SU-DHL-6 (cell line): ENCODE measurements around the gene TFF2.

Source experiments
- H2AFZ ChIP-seq: fragments of 200-600 bp; sonication (generic); 2 replicates; pipeline ENCODE4 v1.6.1; 2014; ENCODE audit warnings: low read depth, mild to moderate bottlenecking, moderate library complexity, mixed read lengths, antibody characterized with exemption, low read length; ENCODE audit not compliant: severe bottlenecking
- H3F3A ChIP-seq: fragments of 200-600 bp; shearing (Covaris generic); 2 replicates; pipeline ENCODE4 v1.6.0; 2016; ENCODE audit warnings: antibody characterized with exemption, mild to moderate bottlenecking; ENCODE audit not compliant: insufficient read depth
- H3K27ac ChIP-seq: fragments of 200-600 bp; sonication (generic); 2 replicates; pipeline ENCODE4 v1.5.1; 2016; ENCODE audit warnings: low read depth, mild to moderate bottlenecking, low read length, moderate library complexity, mixed read lengths
- H3K27me3 ChIP-seq: fragments of 200-600 bp; sonication (generic), shearing (Covaris generic); 2 replicates; pipeline ENCODE4 v1.6.0; 2014; ENCODE audit warnings: mild to moderate bottlenecking, low read length
- H3K36me3 ChIP-seq: fragments of 200-600 bp; sonication (generic); 2 replicates; pipeline ENCODE4 v1.6.1; 2014; ENCODE audit warnings: mild to moderate bottlenecking, low read length, mixed read lengths
- H3K4me2 ChIP-seq: fragments of 300-600, 200-600 bp; shearing (Covaris generic), sonication (generic); 2 replicates; pipeline ENCODE4 v1.6.0; 2014; ENCODE audit warnings: low read length, low read depth, mild to moderate bottlenecking; ENCODE audit not compliant: poor library complexity, severe bottlenecking
- H3K4me3 ChIP-seq: fragments of 200-600 bp; sonication (generic); 2 replicates; pipeline ENCODE4 v1.5.1; 2014; ENCODE audit warnings: antibody characterized with exemption, low read length, mild to moderate bottlenecking, mixed read lengths; ENCODE audit not compliant: insufficient read depth, poor library complexity, severe bottlenecking
- H3K79me2 ChIP-seq: fragments of 200-600 bp; sonication (generic); 2 replicates; pipeline ENCODE4 v1.6.1; 2014; ENCODE audit warnings: mild to moderate bottlenecking, low read length, moderate library complexity; ENCODE audit not compliant: insufficient read depth
- H3K9ac ChIP-seq: fragments of 200-600 bp; sonication (generic); 2 replicates; pipeline ENCODE4 v1.7.0; 2014; ENCODE audit warnings: mild to moderate bottlenecking, low read length
- H3K9me2 ChIP-seq: fragments of 200-600 bp; sonication (generic); replicated peaks from 2 replicates; pipeline ENCODE4 v1.6.1; 2014; ENCODE audit warnings: low read length; ENCODE audit not compliant: insufficient read depth
- H3K9me3 ChIP-seq: fragments of 200-600 bp; sonication (generic); 2 replicates; pipeline ENCODE4 v1.6.1; 2014; ENCODE audit warnings: low read length, mixed read lengths; ENCODE audit not compliant: insufficient read depth
- H4K20me1 ChIP-seq: fragments of 200-600 bp; sonication (generic); 2 replicates; pipeline ENCODE4 v1.6.1; 2014; ENCODE audit warnings: low read depth, mild to moderate bottlenecking, antibody characterized with exemption, low read length, moderate library complexity, mixed read lengths
- EZH2phosphoT487 ChIP-seq: fragments of 200-600 bp; sonication (generic), shearing (Covaris generic); conservative IDR thresholded peaks from 2 replicates; pipeline ENCODE4 v1.6.1; 2018; ENCODE audit warnings: mild to moderate bottlenecking, antibody characterized with exemption, low read length, moderate library complexity, mixed read lengths
- TF ChIP-seq, protein P1 (sequence below): fragments of 200-600 bp; sonication (generic); IDR thresholded peaks from one replicate; pipeline ENCODE4 v1.5.1; 2017; ENCODE audit warnings: antibody characterized with exemption, mild to moderate bottlenecking, low read length, moderate library complexity; ENCODE audit not compliant: insufficient read depth, poor library complexity, severe bottlenecking

Gene TFF2

GRCh38 chr21:42363312-42363711, 12.5 kb upstream of the TFF2 start:
- H2AFZ ChIP-seq, result no peak overlapping the region
- TF ChIP-seq EZH2phosphoT487, result no peak
- TF ChIP-seq, protein P1, sequence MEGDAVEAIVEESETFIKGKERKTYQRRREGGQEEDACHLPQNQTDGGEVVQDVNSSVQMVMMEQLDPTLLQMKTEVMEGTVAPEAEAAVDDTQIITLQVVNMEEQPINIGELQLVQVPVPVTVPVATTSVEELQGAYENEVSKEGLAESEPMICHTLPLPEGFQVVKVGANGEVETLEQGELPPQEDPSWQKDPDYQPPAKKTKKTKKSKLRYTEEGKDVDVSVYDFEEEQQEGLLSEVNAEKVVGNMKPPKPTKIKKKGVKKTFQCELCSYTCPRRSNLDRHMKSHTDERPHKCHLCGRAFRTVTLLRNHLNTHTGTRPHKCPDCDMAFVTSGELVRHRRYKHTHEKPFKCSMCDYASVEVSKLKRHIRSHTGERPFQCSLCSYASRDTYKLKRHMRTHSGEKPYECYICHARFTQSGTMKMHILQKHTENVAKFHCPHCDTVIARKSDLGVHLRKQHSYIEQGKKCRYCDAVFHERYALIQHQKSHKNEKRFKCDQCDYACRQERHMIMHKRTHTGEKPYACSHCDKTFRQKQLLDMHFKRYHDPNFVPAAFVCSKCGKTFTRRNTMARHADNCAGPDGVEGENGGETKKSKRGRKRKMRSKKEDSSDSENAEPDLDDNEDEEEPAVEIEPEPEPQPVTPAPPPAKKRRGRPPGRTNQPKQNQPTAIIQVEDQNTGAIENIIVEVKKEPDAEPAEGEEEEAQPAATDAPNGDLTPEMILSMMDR, result no peak
- no peak overlapping the region for H3K9ac ChIP-seq
- H3K9me2 ChIP-seq, result no peaks in the 10 kb centered on the region
- no peak overlapping the region for H3K4me2 ChIP-seq
- H3K4me3 ChIP-seq, result no peak overlapping the region
- no peaks in the 10 kb centered on the region for H4K20me1 ChIP-seq
- H3K27ac ChIP-seq, result no peak overlapping the region
- no peaks in the 10 kb centered on the region for H3K27me3 ChIP-seq
- no peaks in the 10 kb centered on the region for H3K79me2 ChIP-seq
- no peaks in the 10 kb centered on the region for H3K36me3 ChIP-seq
- H3F3A ChIP-seq, result no peaks in the 10 kb centered on the region
- H3K9me3 ChIP-seq, result no peaks in the 10 kb centered on the region

GRCh38 chr21:42362700-42363099, 11.9 kb upstream of the TFF2 start:
- no peaks in the 10 kb centered on the region for H3K36me3 ChIP-seq
- TF ChIP-seq, protein P1, result no peak
- TF ChIP-seq EZH2phosphoT487, result no peak
- H3K27ac ChIP-seq, result no peak overlapping the region
- no peaks in the 10 kb centered on the region for H3K79me2 ChIP-seq
- H3K4me3 ChIP-seq, result no peak overlapping the region
- H3K27me3 ChIP-seq, result no peaks in the 10 kb centered on the region
- H3F3A ChIP-seq, result no peaks in the 10 kb centered on the region
- no peak overlapping the region for H2AFZ ChIP-seq
- H4K20me1 ChIP-seq, result no peaks in the 10 kb centered on the region
- H3K9me2 ChIP-seq, result no peaks in the 10 kb centered on the region
- H3K9me3 ChIP-seq, result no peaks in the 10 kb centered on the region
- H3K4me2 ChIP-seq, result no peak overlapping the region
- no peak overlapping the region for H3K9ac ChIP-seq

- no peaks in the 10 kb centered on the region for H3K9me3 ChIP-seq
- no peaks in the 10 kb centered on the region for H3F3A ChIP-seq
- TF ChIP-seq, protein P1, result no peak
- no peak for TF ChIP-seq EZH2phosphoT487
- H3K27me3 ChIP-seq, result no peaks in the 10 kb centered on the region
- H2AFZ ChIP-seq, result no peak overlapping the region
- H3K9ac ChIP-seq, result no peak overlapping the region
- no peaks in the 10 kb centered on the region for H3K36me3 ChIP-seq
- no peaks in the 10 kb centered on the region for H3K9me2 ChIP-seq
- H3K79me2 ChIP-seq, result no peaks in the 10 kb centered on the region
- H3K27ac ChIP-seq, result no peak overlapping the region
- H3K4me3 ChIP-seq, result no peak overlapping the region
- H4K20me1 ChIP-seq, result no peaks in the 10 kb centered on the region
- H3K4me2 ChIP-seq, result no peak overlapping the region
Measured at GRCh38 chr21:42362198-42362597, 11.4 kb upstream of the TFF2 start.

DNA sequence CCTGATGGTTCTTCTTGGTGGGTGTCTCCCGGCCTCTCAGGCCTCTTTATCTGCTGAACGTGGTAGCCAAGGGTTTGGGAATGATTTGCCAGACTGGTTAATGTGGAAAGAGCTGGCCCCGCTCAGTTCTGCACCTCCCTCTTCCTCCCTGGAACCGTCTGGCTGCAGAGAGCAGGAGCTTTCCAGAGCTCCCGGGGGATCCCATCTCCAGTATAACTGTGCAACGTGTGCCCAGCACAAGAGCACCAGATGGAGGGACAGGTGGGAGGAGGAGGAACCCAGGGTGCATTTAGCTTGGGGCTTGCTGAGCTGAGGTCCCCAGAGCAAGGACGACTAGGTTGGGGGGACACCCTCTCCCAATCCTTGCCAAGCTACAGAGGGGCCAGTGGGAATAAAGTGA, 10.5 kb upstream of the TFF2 start:
- TF ChIP-seq, protein P1, result no peak
- no peak for TF ChIP-seq EZH2phosphoT487
- H3K9ac ChIP-seq, result no peak overlapping the region
- no peaks in the 10 kb centered on the region for H4K20me1 ChIP-seq
- no peaks in the 10 kb centered on the region for H3K27me3 ChIP-seq
- no peaks in the 10 kb centered on the region for H3K36me3 ChIP-seq
- no peak overlapping the region for H3K27ac ChIP-seq
- H3K4me2 ChIP-seq, result no peak overlapping the region
- no peaks in the 10 kb centered on the region for H3K9me3 ChIP-seq
- no peaks in the 10 kb centered on the region for H3K79me2 ChIP-seq
- no peaks in the 10 kb centered on the region for H3K9me2 ChIP-seq
- H2AFZ ChIP-seq, result no peak overlapping the region
- no peak overlapping the region for H3K4me3 ChIP-seq
- no peaks in the 10 kb centered on the region for H3F3A ChIP-seq
